Sigmoid colon (tissue), 7 donors: ENCODE measurements around the gene PXDN. TPM values are rescaled to one million over a fixed set of nuclear protein-coding genes. Genes with fewer than 3 reads are reported as not detected.
"Not testable (repeated sequence)": the region's sequence is repeated elsewhere in the genome, so short reads cannot be mapped to it uniquely, and the experiment has no call there.

Experiments used
- DNase-seq: peaks from one replicate; pipeline ENCODE4 v3.0.0-alpha.2; 2019
- H3K27ac ChIP-seq, 4 donors: fragments of 200-600 bp; sonication (generic); one replicate each; pipeline ENCODE4 v1.5.1; 2016 to 2019; ENCODE audit warnings: mild to moderate bottlenecking in 1 of 4
- H3K27me3 ChIP-seq, 3 donors: fragments of 200-600 bp; sonication (generic); one replicate each; pipeline ENCODE4 v1.5.1; 2019; ENCODE audit warnings: mild to moderate bottlenecking in 1 of 3
- H3K36me3 ChIP-seq, 4 donors: fragments of 200-600 bp; sonication (generic); one replicate each; pipeline ENCODE4 v1.5.1; 2016 to 2019
- H3K4me1 ChIP-seq, 4 donors: fragments of 200-600 bp; sonication (generic); one replicate each; pipeline ENCODE4 v1.5.1; 2017 to 2019
- H3K4me3 ChIP-seq, 4 donors: fragments of 200-600 bp; sonication (generic); one replicate each; pipeline ENCODE4 v1.5.1; 2017 to 2019; ENCODE audit warnings: mild to moderate bottlenecking in 2 of 4, moderate library complexity in 1 of 4
- H3K9me3 ChIP-seq, 4 donors: fragments of 200-600 bp in 3 of 4; sonication (generic) in 3 of 4; one replicate each; pipeline versions ENCODE4 v1.5.1 to v1.6.1; 2013 to 2019
- EP300 ChIP-seq, 4 donors: sonication (generic); formaldehyde crosslinking; IDR thresholded peaks; one replicate each; pipeline ENCODE4 v1.6.1; 2017; ENCODE audit warnings: antibody characterized with exemption in 4 of 4
- POLR2A ChIP-seq, 2 donors: fragments of 450-650 bp; IDR thresholded peaks; one replicate each; pipeline ENCODE4 v1.6.1; 2016; ENCODE audit warnings: antibody characterized with exemption in 2 of 2, mild to moderate bottlenecking in 2 of 2, moderate library complexity in 2 of 2
- POLR2AphosphoS5 ChIP-seq, 4 donors: sonication (generic); formaldehyde crosslinking; IDR thresholded peaks; one replicate each; pipeline ENCODE4 v1.6.1; 2017; ENCODE audit warnings: antibody characterized with exemption in 4 of 4
- WGBS, 2 donors: extraction: QIAGEN DNeasy Blood & Tissue Kit; methylation state at CpG; one replicate each; pipeline ENCODE4 v1.1.7; 2013; 5-methylcytosine and 5-hydroxymethylcytosine counted together
- intact Hi-C: fragments of 100-400 bp; cut with DNase I; formaldehyde crosslinking; loops from one replicate; pipeline ENCODE4 v1.15.1; 2023
- polyA plus RNA-seq, 3 donors: library from polyadenylated mRNA; stranded (reverse); fragments of 200-250 nt; gene quantifications; one replicate each; pipeline ENCODE4 v1.2.3, GENCODE V29; 2013
- total RNA-seq, 4 donors: library from RNA; depleted of rRNA; stranded (reverse); fragments of >200 nt; gene quantifications; one replicate each; pipeline ENCODE4 v1.1.0, GENCODE V29; 2016
- TF ChIP-seq, protein P1 (sequence below), 4 experiments: fragments of 450-650 bp in 3 of 4; fragments of 200-600 bp in 1 of 4; IDR thresholded peaks; one replicate each; pipeline ENCODE4 v1.5.1; 2016 to 2019; ENCODE audit warnings: antibody characterized with exemption in 4 of 4, mild to moderate bottlenecking in 3 of 4, moderate library complexity in 2 of 4
- donor health status: healthy with polysubstance abuse.
- donor health status: Bipolar disorder and iron deficiency.
- donor health status: healthy.

Gene PXDN
- total and polyA plus RNA-seq, 7 donors = 1.2 to 126 (median 34.4) TPM

DNA sequence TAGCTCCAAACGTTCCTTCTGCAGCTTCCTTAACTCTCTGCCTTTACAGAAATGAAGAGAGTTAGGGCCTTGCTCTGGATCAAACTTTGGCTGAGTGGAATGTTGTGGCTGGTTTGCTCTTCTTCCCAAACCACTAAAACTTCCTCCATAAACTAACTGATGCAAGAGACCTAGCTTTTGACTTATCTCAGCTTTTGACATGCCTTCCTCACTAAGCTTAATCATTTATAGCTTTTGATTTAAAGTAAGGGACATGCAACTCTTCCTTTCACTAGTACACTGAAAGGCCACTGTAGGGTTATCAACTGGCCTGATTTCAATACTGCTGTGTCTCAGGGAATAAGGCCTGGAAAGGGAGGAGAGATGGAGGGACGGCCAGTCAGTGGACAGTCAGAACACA is 8.3 kb downstream of the PXDN start:
- no peaks in the 10 kb centered on the region for H3K9me3 ChIP-seq
- WGBS, 2 donors = 36 to 69% methylated on average over 2 of the region's 2 CpGs
- no peak overlapping the region for H3K4me3 ChIP-seq
- H3K27ac ChIP-seq = peak overlapping the region in 3 of 4 donors; percentile 99 to 100 (median 99)
- H3K27me3 ChIP-seq = no peaks in the 10 kb centered on the region
- H3K4me1 ChIP-seq = peaks cover 0 to 76% (median 69%) of the 10 kb centered on the region in 4 donors
- intact Hi-C loops = no loop called here
- no peaks in the 10 kb centered on the region for H3K36me3 ChIP-seq
- DNase-seq = no peak
- TF ChIP-seq POLR2AphosphoS5 (IDR thresholded peaks at IDR 0.05) = no peak
- TF ChIP-seq, protein P1, sequence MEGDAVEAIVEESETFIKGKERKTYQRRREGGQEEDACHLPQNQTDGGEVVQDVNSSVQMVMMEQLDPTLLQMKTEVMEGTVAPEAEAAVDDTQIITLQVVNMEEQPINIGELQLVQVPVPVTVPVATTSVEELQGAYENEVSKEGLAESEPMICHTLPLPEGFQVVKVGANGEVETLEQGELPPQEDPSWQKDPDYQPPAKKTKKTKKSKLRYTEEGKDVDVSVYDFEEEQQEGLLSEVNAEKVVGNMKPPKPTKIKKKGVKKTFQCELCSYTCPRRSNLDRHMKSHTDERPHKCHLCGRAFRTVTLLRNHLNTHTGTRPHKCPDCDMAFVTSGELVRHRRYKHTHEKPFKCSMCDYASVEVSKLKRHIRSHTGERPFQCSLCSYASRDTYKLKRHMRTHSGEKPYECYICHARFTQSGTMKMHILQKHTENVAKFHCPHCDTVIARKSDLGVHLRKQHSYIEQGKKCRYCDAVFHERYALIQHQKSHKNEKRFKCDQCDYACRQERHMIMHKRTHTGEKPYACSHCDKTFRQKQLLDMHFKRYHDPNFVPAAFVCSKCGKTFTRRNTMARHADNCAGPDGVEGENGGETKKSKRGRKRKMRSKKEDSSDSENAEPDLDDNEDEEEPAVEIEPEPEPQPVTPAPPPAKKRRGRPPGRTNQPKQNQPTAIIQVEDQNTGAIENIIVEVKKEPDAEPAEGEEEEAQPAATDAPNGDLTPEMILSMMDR (IDR thresholded peaks at IDR 0.05) = no peak
- no peak for TF ChIP-seq POLR2A (IDR thresholded peaks at IDR 0.05)
- TF ChIP-seq EP300 (IDR thresholded peaks at IDR 0.05) = no peak

DNA sequence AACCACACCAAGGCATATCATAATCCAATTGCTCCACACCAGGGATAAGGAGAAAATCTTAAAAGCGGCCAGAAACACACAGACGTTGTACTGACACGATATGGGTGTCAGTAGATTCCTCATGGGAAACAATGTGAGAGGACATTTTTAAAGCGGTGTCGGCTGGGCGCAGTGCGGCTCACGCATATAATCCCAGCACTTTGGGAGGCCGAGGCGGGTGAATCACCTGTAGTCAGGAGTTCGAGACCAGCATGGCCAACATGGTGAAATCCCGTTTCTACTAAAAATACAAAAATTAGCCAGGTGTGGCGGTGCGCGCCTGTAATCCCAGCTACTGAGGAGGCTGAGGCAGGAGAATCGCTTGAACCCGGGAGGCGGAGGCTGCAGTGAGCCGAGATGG is 11.0 kb downstream of the PXDN start:
- H3K27ac ChIP-seq = peak overlapping the region in 2 of 4 donors; percentile 99 to 100
- intact Hi-C loops, H3K9me3 ChIP-seq, H3K27me3 ChIP-seq, H3K36me3 ChIP-seq, DNase-seq, H3K4me3 ChIP-seq: not testable (repeated sequence)
- H3K4me1 ChIP-seq = peaks cover 0 to 75% (median 70%) of the 10 kb centered on the region in 4 donors
- 95 to 97% methylated on average over 19 of the region's 19 CpGs for WGBS, 2 donors

DNA sequence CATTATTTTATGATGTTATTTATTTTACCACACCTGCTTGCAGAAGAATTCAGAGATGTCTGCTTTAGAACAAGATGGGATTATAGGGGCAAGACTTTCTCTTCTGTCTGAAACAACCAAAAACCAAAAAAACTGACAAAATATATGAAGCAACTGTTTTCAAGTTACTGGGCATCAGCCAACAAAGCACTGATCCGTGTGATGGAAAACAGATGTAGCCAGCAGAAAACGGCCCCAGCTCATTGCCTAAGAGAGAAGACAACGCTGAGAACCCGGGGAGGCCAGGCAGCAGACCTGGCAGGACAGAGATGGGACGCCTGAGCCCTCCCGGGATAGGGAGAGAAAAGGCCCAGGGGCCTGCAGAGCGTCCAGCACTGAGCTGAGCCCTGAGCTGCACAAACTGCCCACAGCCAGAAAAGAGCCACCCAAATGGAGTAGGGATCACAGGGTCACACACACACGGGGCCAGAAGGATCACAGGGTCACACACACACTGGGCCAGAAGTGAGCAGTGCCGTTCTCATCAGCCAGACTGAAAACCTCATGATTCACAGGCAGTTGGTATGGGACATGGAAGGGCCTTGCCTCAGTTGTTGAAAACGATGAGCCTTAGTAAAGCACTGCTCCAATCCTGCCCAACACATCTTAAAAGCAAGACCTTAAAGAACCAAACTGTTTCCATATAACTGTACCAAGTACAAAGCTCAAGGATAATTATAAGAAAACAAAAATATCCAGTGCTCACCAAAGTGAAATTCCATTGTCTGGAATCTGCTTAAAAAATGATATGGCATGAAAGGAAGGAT is 12.1 kb downstream of the PXDN start:
- intact Hi-C loops = no loop called here
- 55 to 65% methylated on average over 10 of the region's 10 CpGs for WGBS, 2 donors

DNA sequence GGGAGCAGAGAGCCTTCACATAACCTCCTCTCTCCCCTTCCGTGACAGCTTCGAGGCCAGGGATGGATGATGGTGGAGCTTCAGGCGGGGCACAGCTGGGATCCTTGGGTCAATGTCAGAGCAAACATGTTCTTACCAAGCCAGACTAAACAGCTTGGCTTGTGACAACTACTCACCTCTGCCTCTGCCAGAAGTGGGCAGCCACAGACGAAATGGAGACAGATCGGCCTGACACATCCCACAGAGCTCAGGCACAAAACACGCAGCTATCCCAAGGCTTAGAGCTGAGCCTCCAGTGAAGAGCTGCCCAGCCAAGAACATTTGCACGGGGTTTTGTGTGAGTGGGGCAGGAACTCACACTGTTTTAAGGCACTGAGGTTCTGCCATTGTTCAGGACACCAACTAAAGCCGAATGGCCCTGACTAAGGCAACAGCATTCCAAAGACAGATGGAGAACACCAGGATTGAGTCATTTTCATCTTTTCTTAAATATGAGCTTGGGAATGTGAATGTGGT is 12.8 kb downstream of the PXDN start:
- Histone ChIP-seq H3K9me3 (no peaks in the 10 kb centered on the region), H3K4me3 (no peak overlapping the region), H3K36me3 (no peaks in the 10 kb centered on the region), H3K4me1 (peaks cover 0 to 73% (median 69%) of the 10 kb centered on the region in 4 donors), H3K27ac (peak overlapping the region; percentile 80 to 100 (median 92)), H3K27me3 (no peaks in the 10 kb centered on the region)
- peak; percentile 66 for DNase-seq
- intact Hi-C loops = no loop called here
- TF ChIP-seq POLR2A (IDR thresholded peaks at IDR 0.05) (no peak), POLR2AphosphoS5 (IDR thresholded peaks at IDR 0.05) (no peak), EP300 (IDR thresholded peaks at IDR 0.05) (no peak)
- TF ChIP-seq, protein P1 (IDR thresholded peaks at IDR 0.05) = no peak
- 69 to 74% methylated on average over 8 of the region's 8 CpGs for WGBS, 2 donors

More for the DNA sequence above, 12.1 kb downstream of the PXDN start:
- Histone ChIP-seq H3K4me3 (no peak overlapping the region), H3K27me3 (no peaks in the 10 kb centered on the region), H3K36me3 (no peaks in the 10 kb centered on the region), H3K4me1 (peaks cover 0 to 75% (median 70%) of the 10 kb centered on the region in 4 donors), H3K27ac (peak overlapping the region; percentile 80 to 100 (median 92)), H3K9me3 (no peaks in the 10 kb centered on the region)
- TF ChIP-seq POLR2AphosphoS5 (IDR thresholded peaks at IDR 0.05) (peak; percentile 53 to 84 (median 62)), POLR2A (IDR thresholded peaks at IDR 0.05) (no peak)
- peak; percentile 87 for DNase-seq

DNA sequence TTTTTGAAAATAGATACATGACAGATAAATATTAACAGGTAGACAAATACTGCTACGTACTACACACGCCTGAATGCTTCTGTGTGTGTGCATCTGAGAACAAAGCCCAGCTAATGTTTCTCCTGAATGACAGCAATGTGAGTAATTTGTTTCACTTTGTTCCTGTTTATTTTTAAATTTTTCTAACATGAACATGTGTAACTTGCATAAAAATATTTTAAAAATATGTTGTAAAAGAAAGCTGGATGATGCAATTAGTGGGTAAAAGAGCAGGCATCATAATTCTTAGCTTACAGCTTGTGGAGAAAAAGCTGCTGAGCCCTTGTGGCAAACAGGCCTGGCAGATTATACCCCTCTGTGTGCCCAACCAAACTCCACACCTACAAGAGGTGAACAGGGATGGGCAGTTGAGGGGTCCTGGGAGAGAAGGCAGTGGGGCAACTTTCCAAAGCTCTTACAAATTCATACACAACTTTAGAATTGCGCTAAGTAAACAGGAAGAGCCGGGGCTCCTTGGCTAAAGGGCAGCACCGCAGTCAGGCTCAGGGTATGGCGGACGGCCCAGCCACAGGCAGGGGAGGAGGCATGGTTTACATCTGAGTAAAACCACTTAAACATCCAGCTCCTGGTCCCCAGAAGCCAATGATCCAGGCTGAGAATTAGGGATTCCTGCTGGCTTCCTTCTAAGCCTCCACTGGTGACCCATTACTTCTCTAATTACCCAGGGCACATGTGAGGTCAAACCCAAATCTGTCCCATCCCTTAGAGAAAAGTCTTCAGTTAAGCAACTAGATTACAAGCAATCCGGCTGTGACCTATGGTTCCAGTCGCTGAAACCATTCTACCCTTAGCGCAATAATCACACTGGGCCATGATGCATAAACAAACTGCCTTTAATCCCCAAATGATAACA is 14.0 kb downstream of the PXDN start:
- DNase-seq = peak; percentile 84
- Histone ChIP-seq H3K4me3 (no peak overlapping the region), H3K9me3 (no peaks in the 10 kb centered on the region), H3K27ac (peak overlapping the region; percentile 80 to 100 (median 92)), H3K4me1 (peaks cover 0 to 63% (median 60%) of the 10 kb centered on the region in 4 donors), H3K27me3 (no peaks in the 10 kb centered on the region), H3K36me3 (no peaks in the 10 kb centered on the region)
- WGBS, 2 donors = 40 to 49% methylated on average over 10 of the region's 10 CpGs
- intact Hi-C loops = no loop called here
- peak in 3 of 4 donors; percentile 34 to 55 (median 37) for TF ChIP-seq POLR2AphosphoS5 (IDR thresholded peaks at IDR 0.05)
- TF ChIP-seq, protein P1 (IDR thresholded peaks at IDR 0.05) = no peak
- TF ChIP-seq EP300 (IDR thresholded peaks at IDR 0.05) = no peak
- no peak for TF ChIP-seq POLR2A (IDR thresholded peaks at IDR 0.05)
